ENCODE results near the gene TBCB.
"Not testable (repeated sequence)": the region's sequence is repeated elsewhere in the genome, so short reads cannot be mapped to it uniquely, and the experiment has no call there.

TBCB gene

GRCh38 chr19:36128392-36128736, 13.1 kb downstream of the TBCB start:
- H3K36me3 ChIP-seq (ENCODE audit: low read length): no peaks in the 10 kb centered on the region
- H4K20me1 ChIP-seq (ENCODE audit: low read depth, low read length): no peaks in the 10 kb centered on the region
- peaks cover 4% of the 10 kb centered on the region; the same call in 1 of the 2 replicates for H3F3A ChIP-seq (ENCODE audit: insufficient read depth)
- peak overlapping the region; percentile 77 for H2AFZ ChIP-seq (ENCODE audit: low read depth, low read length, severe bottlenecking)
- H3K9me3 ChIP-seq (ENCODE audit: insufficient read depth, low read length): no peaks in the 10 kb centered on the region
- peak overlapping the region; percentile 70 for H3K9ac ChIP-seq (ENCODE audit: low read length)
- no peaks in the 10 kb centered on the region for H3K27me3 ChIP-seq (ENCODE audit: low read length)
- peak overlapping the region; percentile 63 for H3K4me3 ChIP-seq (ENCODE audit: insufficient read depth, low read length, poor library complexity, severe bottlenecking)
- H3K79me2 ChIP-seq (ENCODE audit: insufficient read depth, low read length): no peaks in the 10 kb centered on the region
- no peaks in the 10 kb centered on the region for H3K9me2 ChIP-seq (replicated peaks; ENCODE audit: insufficient read depth, low read length)
- H3K27ac ChIP-seq (ENCODE audit: low read depth, low read length): peak overlapping the region; percentile 67
- TF ChIP-seq EZH2phosphoT487 (conservative IDR thresholded peaks at IDR 0.05; ENCODE audit: low read length) (no peak), CTCF (IDR thresholded peaks at IDR 0.05; ENCODE audit: insufficient read depth, low read length, poor library complexity, severe bottlenecking) (no peak)
- peak overlapping the region; percentile 72 for H3K4me2 ChIP-seq (ENCODE audit: low read depth, low read length, poor library complexity, severe bottlenecking)

- not testable (repeated sequence) for H3F3A ChIP-seq (ENCODE audit: insufficient read depth); H3K4me3 ChIP-seq (ENCODE audit: insufficient read depth, low read length, poor library complexity, severe bottlenecking); H3K9me3 ChIP-seq (ENCODE audit: insufficient read depth, low read length); H2AFZ ChIP-seq (ENCODE audit: low read depth, low read length, severe bottlenecking); H3K27me3 ChIP-seq (ENCODE audit: low read length); H4K20me1 ChIP-seq (ENCODE audit: low read depth, low read length); H3K9ac ChIP-seq (ENCODE audit: low read length); H3K36me3 ChIP-seq (ENCODE audit: low read length); H3K79me2 ChIP-seq (ENCODE audit: insufficient read depth, low read length); H3K27ac ChIP-seq (ENCODE audit: low read depth, low read length); H3K9me2 ChIP-seq (replicated peaks; ENCODE audit: insufficient read depth, low read length); H3K4me2 ChIP-seq (ENCODE audit: low read depth, low read length, poor library complexity, severe bottlenecking)
Measured at GRCh38 chr19:36131221-36131620, 16.0 kb downstream of the TBCB start.

GRCh38 chr19:36134867-36135266, 19.6 kb downstream of the TBCB start:
- H3K79me2 ChIP-seq (ENCODE audit: insufficient read depth, low read length); H3K4me2 ChIP-seq (ENCODE audit: low read depth, low read length, poor library complexity, severe bottlenecking); H3K9ac ChIP-seq (ENCODE audit: low read length); H2AFZ ChIP-seq (ENCODE audit: low read depth, low read length, severe bottlenecking); H3K4me3 ChIP-seq (ENCODE audit: insufficient read depth, low read length, poor library complexity, severe bottlenecking); H4K20me1 ChIP-seq (ENCODE audit: low read depth, low read length); H3F3A ChIP-seq (ENCODE audit: insufficient read depth); H3K36me3 ChIP-seq (ENCODE audit: low read length); H3K9me3 ChIP-seq (ENCODE audit: insufficient read depth, low read length); H3K27ac ChIP-seq (ENCODE audit: low read depth, low read length); H3K9me2 ChIP-seq (replicated peaks; ENCODE audit: insufficient read depth, low read length); H3K27me3 ChIP-seq (ENCODE audit: low read length): not testable (repeated sequence)

- Histone ChIP-seq H3K4me2 (ENCODE audit: low read depth, low read length, poor library complexity, severe bottlenecking) (no peak overlapping the region), H3K4me3 (ENCODE audit: insufficient read depth, low read length, poor library complexity, severe bottlenecking) (no peak overlapping the region)
Measured at GRCh38 chr19:36136964-36137686, 21.9 kb downstream of the TBCB start.

More at GRCh38 chr19:36136964-36137686, 21.9 kb downstream of the TBCB start:
- H2AFZ ChIP-seq (ENCODE audit: low read depth, low read length, severe bottlenecking): no peak overlapping the region
- TF ChIP-seq CTCF (IDR thresholded peaks at IDR 0.05; ENCODE audit: insufficient read depth, low read length, poor library complexity, severe bottlenecking) (no peak), EZH2phosphoT487 (conservative IDR thresholded peaks at IDR 0.05; ENCODE audit: low read length) (no peak)
- no peaks in the 10 kb centered on the region for H3K9me3 ChIP-seq (ENCODE audit: insufficient read depth, low read length)
- peaks cover 13% of the 10 kb centered on the region; the same call in 1 of the 2 replicates for H3K79me2 ChIP-seq (ENCODE audit: insufficient read depth, low read length)
- H3K36me3 ChIP-seq (ENCODE audit: low read length): no peaks in the 10 kb centered on the region
- no peak overlapping the region for H3K27ac ChIP-seq (ENCODE audit: low read depth, low read length)
- H3F3A ChIP-seq (ENCODE audit: insufficient read depth): peaks cover 7% of the 10 kb centered on the region; the same call in 1 of the 2 replicates
- H3K9me2 ChIP-seq (replicated peaks; ENCODE audit: insufficient read depth, low read length): no peaks in the 10 kb centered on the region
- H3K27me3 ChIP-seq (ENCODE audit: low read length): no peaks in the 10 kb centered on the region
- H4K20me1 ChIP-seq (ENCODE audit: low read depth, low read length): no peaks in the 10 kb centered on the region
- no peak overlapping the region for H3K9ac ChIP-seq (ENCODE audit: low read length)

Measured in SU-DHL-6 (cell line).